Fibroblast of peridontal ligament (primary cell): Measurements from ENCODE around the gene RHBDL1.

Experiments
- DNase-seq: peaks from one replicate; pipeline ENCODE4 v3.0.0-alpha.2; 2010; ENCODE audit errors: extremely low read depth

RHBDL1 gene

GRCh38 chr16:674968-675883 lies at the start of gene RHBDL1:
TSS of gene RHBDL1 (plus strand) at chr16:675671. CDS start at chr16:675791, 120 bp downstream.
- no peak for DNase-seq

GRCh38 chr16:625977-626765 lies 49.3 kb upstream of the RHBDL1 start:
- no peak for DNase-seq

GRCh38 chr16:626787-627453 lies 48.6 kb upstream of the RHBDL1 start:
- DNase-seq, result peak; percentile 95

GRCh38 chr16:627454-628239 lies 47.8 kb upstream of the RHBDL1 start:
- DNase-seq, result no peak

- no peak for DNase-seq
These were observed 47.0 kb upstream of the RHBDL1 start for GRCh38 chr16:628321-629061.

GRCh38 chr16:629185-629832 lies 46.2 kb upstream of the RHBDL1 start:
- DNase-seq, result no peak

- DNase-seq, result no peak
These were observed 45.6 kb upstream of the RHBDL1 start for GRCh38 chr16:629833-630248.

GRCh38 chr16:630249-630814 lies 45.1 kb upstream of the RHBDL1 start:
- DNase-seq, result no peak

GRCh38 chr16:630815-631405 lies 44.6 kb upstream of the RHBDL1 start, which contains the start of gene WFIKKN1:
TSS of gene WFIKKN1 (plus strand) at chr16:630985. CDS start at chr16:631254, 269 bp downstream.
- DNase-seq, result no peak

- no peak for DNase-seq
These were observed 43.6 kb upstream of the RHBDL1 start for GRCh38 chr16:631808-632358.

- no peak for DNase-seq
These were observed 42.8 kb upstream of the RHBDL1 start for GRCh38 chr16:632486-633335.

GRCh38 chr16:633336-634050 lies 42.0 kb upstream of the RHBDL1 start:
- DNase-seq, result no peak

GRCh38 chr16:634051-634670 lies 41.3 kb upstream of the RHBDL1 start:
- DNase-seq, result no peak

- DNase-seq, result no peak
These were observed 40.5 kb upstream of the RHBDL1 start for GRCh38 chr16:634996-635395.

- DNase-seq, result no peak
These were observed 39.8 kb upstream of the RHBDL1 start for GRCh38 chr16:635573-636205.
